SU-DHL-6 (cell line): ENCODE data around the gene HAUS7.

Experiments
- EZH2phosphoT487 ChIP-seq: fragments of 200-600 bp; sonication (generic), shearing (Covaris generic); conservative IDR thresholded peaks from 2 replicates; pipeline ENCODE4 v1.6.1; 2018; ENCODE audit warnings: mild to moderate bottlenecking, antibody characterized with exemption, low read length, moderate library complexity, mixed read lengths
- TF ChIP-seq, protein P1 (sequence below): fragments of 200-600 bp; sonication (generic); IDR thresholded peaks from one replicate; pipeline ENCODE4 v1.5.1; 2017; ENCODE audit warnings: antibody characterized with exemption, mild to moderate bottlenecking, low read length, moderate library complexity; ENCODE audit not compliant: insufficient read depth, poor library complexity, severe bottlenecking

- TF ChIP-seq, protein P1, sequence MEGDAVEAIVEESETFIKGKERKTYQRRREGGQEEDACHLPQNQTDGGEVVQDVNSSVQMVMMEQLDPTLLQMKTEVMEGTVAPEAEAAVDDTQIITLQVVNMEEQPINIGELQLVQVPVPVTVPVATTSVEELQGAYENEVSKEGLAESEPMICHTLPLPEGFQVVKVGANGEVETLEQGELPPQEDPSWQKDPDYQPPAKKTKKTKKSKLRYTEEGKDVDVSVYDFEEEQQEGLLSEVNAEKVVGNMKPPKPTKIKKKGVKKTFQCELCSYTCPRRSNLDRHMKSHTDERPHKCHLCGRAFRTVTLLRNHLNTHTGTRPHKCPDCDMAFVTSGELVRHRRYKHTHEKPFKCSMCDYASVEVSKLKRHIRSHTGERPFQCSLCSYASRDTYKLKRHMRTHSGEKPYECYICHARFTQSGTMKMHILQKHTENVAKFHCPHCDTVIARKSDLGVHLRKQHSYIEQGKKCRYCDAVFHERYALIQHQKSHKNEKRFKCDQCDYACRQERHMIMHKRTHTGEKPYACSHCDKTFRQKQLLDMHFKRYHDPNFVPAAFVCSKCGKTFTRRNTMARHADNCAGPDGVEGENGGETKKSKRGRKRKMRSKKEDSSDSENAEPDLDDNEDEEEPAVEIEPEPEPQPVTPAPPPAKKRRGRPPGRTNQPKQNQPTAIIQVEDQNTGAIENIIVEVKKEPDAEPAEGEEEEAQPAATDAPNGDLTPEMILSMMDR: no peak
- no peak for TF ChIP-seq EZH2phosphoT487
Measured at GRCh38 chrX:153439977-153440376, 30.4 kb downstream of the HAUS7 start.
